GM18868 (cell line): ENCODE data around the gene ACTN1.

ENCODE experiments used
- ATAC-seq: cut with Tn5 transposase; IDR thresholded peaks from one replicate; pipeline ENCODE4 v1.9.1; 2021; ENCODE audit warnings: mild to moderate bottlenecking, moderate library complexity; ENCODE audit not compliant: unreplicated experiment

The ACTN1 gene

GRCh38 chr14:68970038-68970612, 9.0 kb downstream of the ACTN1 start:
- no peak for ATAC-seq

GRCh38 chr14:68969278-68970033, 9.6 kb downstream of the ACTN1 start:
- ATAC-seq = no peak

GRCh38 chr14:68968721-68969120, 10.4 kb downstream of the ACTN1 start:
- no peak for ATAC-seq

GRCh38 chr14:68968051-68968450, 11.1 kb downstream of the ACTN1 start:
- ATAC-seq = no peak

GRCh38 chr14:68967459-68967940, 11.6 kb downstream of the ACTN1 start:
- no peak for ATAC-seq

- ATAC-seq = no peak
Observed at GRCh38 chr14:68966872-68967301, 12.2 kb downstream of the ACTN1 start.

- no peak for ATAC-seq
Observed at GRCh38 chr14:68965261-68965761, 13.8 kb downstream of the ACTN1 start.

GRCh38 chr14:68964300-68965093, 14.6 kb downstream of the ACTN1 start:
- ATAC-seq = no peak

GRCh38 chr14:68962681-68963080, 16.4 kb downstream of the ACTN1 start:
- no peak for ATAC-seq

- ATAC-seq = no peak
Observed at GRCh38 chr14:68961781-68962584, 17.1 kb downstream of the ACTN1 start.

- no peak for ATAC-seq
Observed at GRCh38 chr14:68961361-68961760, 17.7 kb downstream of the ACTN1 start.

- no peak for ATAC-seq
Observed at GRCh38 chr14:68960123-68960522, 19.0 kb downstream of the ACTN1 start.

- ATAC-seq = no peak
Observed at GRCh38 chr14:68959035-68959434, 20.1 kb downstream of the ACTN1 start.

GRCh38 chr14:68958553-68958952, 20.5 kb downstream of the ACTN1 start:
- ATAC-seq = no peak

GRCh38 chr14:68957775-68958174, 21.3 kb downstream of the ACTN1 start:
- ATAC-seq = no peak

- no peak for ATAC-seq
Observed at GRCh38 chr14:68956724-68957123, 22.4 kb downstream of the ACTN1 start.

- ATAC-seq = no peak
Observed at GRCh38 chr14:68955851-68956179, 23.3 kb downstream of the ACTN1 start.

GRCh38 chr14:68955164-68955850, 23.8 kb downstream of the ACTN1 start:
- ATAC-seq = no peak

GRCh38 chr14:68953196-68953555, 25.9 kb downstream of the ACTN1 start:
- no peak for ATAC-seq

- no peak for ATAC-seq
Observed at GRCh38 chr14:68952531-68953195, 26.4 kb downstream of the ACTN1 start.
